GM12878 (cell line): ENCODE data around the gene S100A4. TPM values are rescaled to one million over a fixed set of nuclear protein-coding genes. Genes with fewer than 3 reads are reported as not detected.

ENCODE experiments used
- ATAC-seq: fragments of 200-7000 bp; cut with Tn5 transposase; 3 replicates; pipeline ENCODE4 v1.9.1; 2020; ENCODE audit warnings: mild to moderate bottlenecking, moderate library complexity
- BruUV-seq: library from RNA; stranded (reverse); fragments of 400-500 nt; replicated peaks from 2 replicates; lab custom pipeline; 2021; lab: Mats Ljungman, UMichigan
- CTCF ChIA-PET: fragments of 300-600 bp; sonication (Branson Sonifier 250); formaldehyde crosslinking; extraction: SDS; loops from one replicate; lab custom pipeline; 2021; ENCODE audit warnings: inconsistent platforms; lab: Yijun Ruan, JAX
- POLR2A ChIA-PET: fragments of 350-600 bp; formaldehyde crosslinking; extraction: SDS; loops from one replicate; lab custom pipeline; 2021; ENCODE audit warnings: inconsistent platforms; lab: Charles Lee
- RAD21 ChIA-PET: fragments of 300-600 bp; sonication (Branson Sonifier 250); formaldehyde crosslinking; loops from one replicate; lab custom pipeline; 2023; ENCODE audit warnings: antibody characterized with exemption; ENCODE audit not compliant: unreplicated experiment; lab: Charles Lee
- SMC1A ChIA-PET: fragments of 300-600 bp; sonication (Branson Sonifier 250); formaldehyde crosslinking; loops from one replicate; lab custom pipeline; 2023; ENCODE audit not compliant: unreplicated experiment, uncharacterized antibody; lab: Charles Lee
- DNase-seq: peaks from one replicate; pipeline ENCODE4 v3.0.0-alpha.2; 2011; ENCODE audit warnings: low read depth, low spot score
- FAIRE-seq: peaks from 3 replicates; lab custom pipeline; 2011; peaks lifted over from hg19 to GRCh38; lab: Jason Lieb, UNC
- H2AFZ ChIP-seq: 2 replicates; pipeline ENCODE4 v1.6.0; 2011; ENCODE audit warnings: low read depth, low read length, control low read depth; ENCODE audit not compliant: control insufficient read depth
- H3K27ac ChIP-seq: 2 replicates; pipeline ENCODE4 v1.5.1; 2011; ENCODE audit warnings: control low read depth; ENCODE audit not compliant: control insufficient read depth, insufficient read depth
- H3K27me3 ChIP-seq, 2 experiments: replicated peaks in 1 of 2; 2 replicates each; pipeline versions ENCODE4 v1.6.0 to v1.6.1; 2011; ENCODE audit warnings: low read length in 1 of 2; ENCODE audit not compliant: control insufficient read depth in 2 of 2, insufficient read depth in 2 of 2
- H3K36me3 ChIP-seq, 2 experiments: 2 replicates each; pipeline ENCODE4 v1.5.1; 2011; ENCODE audit warnings: low read length in 1 of 2; ENCODE audit not compliant: control insufficient read depth in 2 of 2, insufficient read depth in 2 of 2
- H3K4me1 ChIP-seq: 2 replicates; pipeline ENCODE4 v1.6.1; 2011; ENCODE audit warnings: mild to moderate bottlenecking, low read length, moderate library complexity, mixed read lengths; ENCODE audit not compliant: control insufficient read depth, insufficient read depth
- H3K4me2 ChIP-seq: 2 replicates; pipeline ENCODE4 v1.6.0; 2011; ENCODE audit warnings: control low read depth; ENCODE audit not compliant: control insufficient read depth, insufficient read depth
- H3K4me3 ChIP-seq: fragments of 200-600 bp; sonication (generic); 2 replicates; pipeline ENCODE4 v1.5.1; 2016
- H3K79me2 ChIP-seq: 2 replicates; pipeline ENCODE4 v1.6.0; 2011; ENCODE audit warnings: low read length; ENCODE audit not compliant: control insufficient read depth, insufficient read depth
- H3K9ac ChIP-seq: 2 replicates; pipeline ENCODE4 v1.8.0; 2011; ENCODE audit warnings: low read length, control low read depth, mixed read lengths; ENCODE audit not compliant: control insufficient read depth, insufficient read depth
- H3K9me3 ChIP-seq: replicated peaks from 3 replicates; pipeline ENCODE4 v1.5.1; 2011; ENCODE audit warnings: mild to moderate bottlenecking, low read length; ENCODE audit not compliant: control insufficient read depth, insufficient read depth
- H4K20me1 ChIP-seq: 2 replicates; pipeline ENCODE4 v1.6.0; 2011; ENCODE audit not compliant: control insufficient read depth, insufficient read depth
- CBX3 ChIP-seq: fragments of 200-600 bp; sonication (generic); IDR thresholded peaks from 2 replicates; pipeline ENCODE4 v1.6.1; 2016; ENCODE audit warnings: low read depth, borderline replicate concordance
- FOS ChIP-seq: IDR thresholded peaks from 3 replicates; pipeline ENCODE4 v1.6.1; 2011; ENCODE audit warnings: borderline replicate concordance; ENCODE audit not compliant: insufficient read length; ENCODE audit errors: extremely low read depth
- FOXM1 ChIP-seq: IDR thresholded peaks from 2 replicates; pipeline ENCODE4 v1.6.1; 2012; ENCODE audit warnings: low read depth, mild to moderate bottlenecking, inconsistent platforms, low read length, moderate library complexity
- POLR2A ChIP-seq: IDR thresholded peaks from 2 replicates; pipeline ENCODE4 v1.6.1; 2011; ENCODE audit warnings: low read depth, mild to moderate bottlenecking, low read length
- SIN3A ChIP-seq: IDR thresholded peaks from 2 replicates; pipeline ENCODE4 v1.6.1; 2012; ENCODE audit warnings: low read depth, low read length, improper control_type of control experiment
- SRF ChIP-seq, 2 experiments: IDR thresholded peaks; 2 replicates each; pipeline ENCODE4 v1.6.1; 2011; ENCODE audit warnings: low read depth in 2 of 2, low read length in 2 of 2, mild to moderate bottlenecking in 1 of 2, moderate library complexity in 1 of 2
- ZNF217 ChIP-seq: fragments of 450-650 bp; IDR thresholded peaks from 2 replicates; pipeline ENCODE4 v1.6.1; 2017; ENCODE audit warnings: antibody characterized with exemption, mild to moderate bottlenecking
- WGBS: methylation state at CpG from one replicate; pipeline ENCODE4 v1.1.6; 2016; ENCODE audit warnings: low lambda C conversion rate; ENCODE audit not compliant: insufficient replicate concordance, insufficient coverage; ENCODE audit errors: missing lambda C conversion rate; 5-methylcytosine and 5-hydroxymethylcytosine counted together
- in situ Hi-C: fragments of 300-500 bp; cut with MboI; formaldehyde crosslinking; loops from 9 replicates; pipeline ENCODE4 v1.14.3; 2018; ENCODE audit warnings: mixed read lengths
- intact Hi-C: fragments of 100-400 bp; cut with micrococcal nuclease; formaldehyde crosslinking; loops from one replicate; pipeline ENCODE4 v1.14.2; 2022; ENCODE audit not compliant: unreplicated experiment
- polyA plus RNA-seq, 11 experiments: library from polyadenylated mRNA; depleted of rRNA in 4 of 11; unstranded in 6 of 11; stranded (reverse) in 5 of 11; fragments of >200 nt; fragmentation: Nextera tagmentation in 4 of 11; fragmentation: Illumina TruSeq in 1 of 11; extraction: Ambion mirVana in 4 of 11; extraction: Trizol in 1 of 11; gene quantifications; 1 replicate in 1 of 11; 2 replicates in 10 of 11; pipeline versions ENCODE4 v1.2.1 to v1.2.3, GENCODE V29; 2011 to 2016; ENCODE audit warnings: inconsistent platforms in 2 of 11, missing spikeins in 2 of 11, low read depth in 1 of 11
- total RNA-seq, 4 experiments: library from RNA; depleted of rRNA in 3 of 4; stranded (reverse); fragments of >200 nt in 3 of 4; fragmentation: Illumina TruSeq in 1 of 4; extraction: Trizol in 1 of 4; gene quantifications; 2 replicates each; pipeline versions ENCODE4 v1.2.1 to v1.2.3, GENCODE V29; 2013 to 2021
- TF ChIP-seq, protein P1 (sequence below): IDR thresholded peaks from 2 replicates; pipeline ENCODE4 v1.6.1; 2011; ENCODE audit warnings: borderline replicate concordance, low read depth, mild to moderate bottlenecking, moderate library complexity, mixed read lengths, low read length; ENCODE audit not compliant: insufficient read depth; ENCODE audit errors: extremely low read length
- TF ChIP-seq, protein P2 (sequence below): fragments of 450-650 bp; IDR thresholded peaks from 2 replicates; pipeline ENCODE4 v1.6.1; 2018; ENCODE audit warnings: borderline replicate concordance, mild to moderate bottlenecking; ENCODE audit not compliant: partially characterized antibody
- TF ChIP-seq, protein P3 (sequence below): fragments of 150-350 bp; IDR thresholded peaks from 2 replicates; pipeline ENCODE4 v1.6.1; 2014; ENCODE audit warnings: mild to moderate bottlenecking, low read depth, low read length
- TF ChIP-seq, protein P4 (sequence below): fragments of 450-650 bp; conservative IDR thresholded peaks from 2 replicates; pipeline ENCODE4 v1.6.1; 2017; ENCODE audit warnings: mild to moderate bottlenecking, moderate library complexity

The S100A4 gene
- total and polyA plus RNA-seq, 10 of the 15 experiments (the other 5 are each of a cell fraction or from before 2014, with no cell fraction given), result 4.3 to 104 (median 27.3) TPM

DNA sequence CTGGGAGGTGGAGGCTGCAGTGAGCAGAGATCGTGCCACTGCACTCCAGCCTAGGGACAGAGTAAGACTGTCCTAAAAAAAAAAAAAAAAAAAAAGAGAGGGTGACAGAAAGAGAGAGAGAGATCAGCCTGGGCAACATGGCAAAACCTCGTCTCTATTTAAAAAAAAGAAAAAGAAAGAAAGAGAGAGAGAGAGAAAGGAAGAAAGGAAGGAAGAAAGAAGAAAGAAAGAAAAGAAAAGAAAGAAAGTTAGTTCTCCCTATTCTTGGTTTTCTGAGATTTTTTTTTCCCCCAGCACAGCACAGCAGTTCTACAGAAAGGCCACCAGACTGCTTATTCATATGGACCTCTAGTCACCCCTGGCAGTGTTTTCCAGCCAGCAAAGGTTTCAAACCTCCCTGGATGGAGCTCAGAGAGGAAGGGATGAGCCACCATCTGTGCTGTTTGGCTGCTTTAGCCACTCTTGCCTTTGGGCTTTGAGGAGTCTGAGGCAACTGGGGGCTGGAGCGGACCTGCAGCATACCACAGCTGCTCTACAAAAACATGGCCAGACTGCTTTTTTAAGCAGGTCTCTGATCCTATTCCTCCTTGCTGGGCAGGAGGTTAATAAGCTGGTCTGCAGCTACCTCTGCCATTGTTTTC is 20.4 kb downstream of the S100A4 start:
- ChIA-PET RAD21 (no interaction called here), SMC1A (interaction anchor here (0.7 to 1.3 kb wide), 4 partner anchors 10 to 94 kb away, joined by 3 to 4 read pairs (median 4); partner anchors contain the start of gene S100A6), CTCF (interaction anchor here (1.1 to 4.2 kb wide), 7 partner anchors 10 to 173 kb away, joined by 4 to 22 read pairs (median 5); no protein-coding TSS in a partner anchor), POLR2A (interaction anchor here (2.4 kb wide), 1 partner anchor 10 kb away, joined by 7 read pairs; the partner anchor contains the start of gene S100A6)
- no TSS peak for BruUV-seq
- no peak for FAIRE-seq
- Histone ChIP-seq H3K27me3 (0 out of 4 replicates have a peak, but pooled peaks cover 0 to 3% of the 10 kb centered on the region in 2 experiments), H3K79me2 (no peaks in the 10 kb centered on the region), H3K4me1 (no peaks in the 10 kb centered on the region), H3K9me3 (no peaks in the 10 kb centered on the region), H3K9ac (no peak overlapping the region), H3K27ac (no peak overlapping the region), H3K4me3 (no peak overlapping the region), H4K20me1 (no peaks in the 10 kb centered on the region), H3K4me2 (no peak overlapping the region), H3K36me3 (no peaks in the 10 kb centered on the region), H2AFZ (no peak overlapping the region)
- intact Hi-C loops, result no loop called here
- DNase-seq, result no peak
- WGBS, result 31% methylated on average over 3 of the region's 3 CpGs
- no peak for ATAC-seq
- in situ Hi-C loops, result no loop called here
- TF ChIP-seq, protein P1, sequence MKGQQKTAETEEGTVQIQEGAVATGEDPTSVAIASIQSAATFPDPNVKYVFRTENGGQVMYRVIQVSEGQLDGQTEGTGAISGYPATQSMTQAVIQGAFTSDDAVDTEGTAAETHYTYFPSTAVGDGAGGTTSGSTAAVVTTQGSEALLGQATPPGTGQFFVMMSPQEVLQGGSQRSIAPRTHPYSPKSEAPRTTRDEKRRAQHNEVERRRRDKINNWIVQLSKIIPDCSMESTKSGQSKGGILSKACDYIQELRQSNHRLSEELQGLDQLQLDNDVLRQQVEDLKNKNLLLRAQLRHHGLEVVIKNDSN, result no peak
- no peak for TF ChIP-seq SIN3A
- no peak for TF ChIP-seq CBX3
- TF ChIP-seq POLR2A, result no peak
- no peak for TF ChIP-seq FOXM1
- no peak for TF ChIP-seq SRF (IDR thresholded peaks at IDR 0.05; ENCODE audit: low read depth in 2 of 2, low read length in 2 of 2)
- TF ChIP-seq ZNF217, result no peak
- TF ChIP-seq, protein P2, sequence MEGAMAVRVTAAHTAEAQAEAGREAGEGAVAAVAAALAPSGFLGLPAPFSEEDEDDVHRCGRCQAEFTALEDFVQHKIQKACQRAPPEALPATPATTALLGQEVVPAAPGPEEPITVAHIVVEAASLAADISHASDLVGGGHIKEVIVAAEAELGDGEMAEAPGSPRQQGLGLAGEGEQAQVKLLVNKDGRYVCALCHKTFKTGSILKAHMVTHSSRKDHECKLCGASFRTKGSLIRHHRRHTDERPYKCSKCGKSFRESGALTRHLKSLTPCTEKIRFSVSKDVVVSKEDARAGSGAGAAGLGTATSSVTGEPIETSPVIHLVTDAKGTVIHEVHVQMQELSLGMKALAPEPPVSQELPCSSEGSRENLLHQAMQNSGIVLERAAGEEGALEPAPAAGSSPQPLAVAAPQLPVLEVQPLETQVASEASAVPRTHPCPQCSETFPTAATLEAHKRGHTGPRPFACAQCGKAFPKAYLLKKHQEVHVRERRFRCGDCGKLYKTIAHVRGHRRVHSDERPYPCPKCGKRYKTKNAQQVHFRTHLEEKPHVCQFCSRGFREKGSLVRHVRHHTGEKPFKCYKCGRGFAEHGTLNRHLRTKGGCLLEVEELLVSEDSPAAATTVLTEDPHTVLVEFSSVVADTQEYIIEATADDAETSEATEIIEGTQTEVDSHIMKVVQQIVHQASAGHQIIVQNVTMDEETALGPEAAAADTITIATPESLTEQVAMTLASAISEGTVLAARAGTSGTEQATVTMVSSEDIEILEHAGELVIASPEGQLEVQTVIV, result no peak
- TF ChIP-seq, protein P3, sequence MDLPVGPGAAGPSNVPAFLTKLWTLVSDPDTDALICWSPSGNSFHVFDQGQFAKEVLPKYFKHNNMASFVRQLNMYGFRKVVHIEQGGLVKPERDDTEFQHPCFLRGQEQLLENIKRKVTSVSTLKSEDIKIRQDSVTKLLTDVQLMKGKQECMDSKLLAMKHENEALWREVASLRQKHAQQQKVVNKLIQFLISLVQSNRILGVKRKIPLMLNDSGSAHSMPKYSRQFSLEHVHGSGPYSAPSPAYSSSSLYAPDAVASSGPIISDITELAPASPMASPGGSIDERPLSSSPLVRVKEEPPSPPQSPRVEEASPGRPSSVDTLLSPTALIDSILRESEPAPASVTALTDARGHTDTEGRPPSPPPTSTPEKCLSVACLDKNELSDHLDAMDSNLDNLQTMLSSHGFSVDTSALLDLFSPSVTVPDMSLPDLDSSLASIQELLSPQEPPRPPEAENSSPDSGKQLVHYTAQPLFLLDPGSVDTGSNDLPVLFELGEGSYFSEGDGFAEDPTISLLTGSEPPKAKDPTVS, result no peak
- no peak for TF ChIP-seq FOS
- TF ChIP-seq, protein P4, sequence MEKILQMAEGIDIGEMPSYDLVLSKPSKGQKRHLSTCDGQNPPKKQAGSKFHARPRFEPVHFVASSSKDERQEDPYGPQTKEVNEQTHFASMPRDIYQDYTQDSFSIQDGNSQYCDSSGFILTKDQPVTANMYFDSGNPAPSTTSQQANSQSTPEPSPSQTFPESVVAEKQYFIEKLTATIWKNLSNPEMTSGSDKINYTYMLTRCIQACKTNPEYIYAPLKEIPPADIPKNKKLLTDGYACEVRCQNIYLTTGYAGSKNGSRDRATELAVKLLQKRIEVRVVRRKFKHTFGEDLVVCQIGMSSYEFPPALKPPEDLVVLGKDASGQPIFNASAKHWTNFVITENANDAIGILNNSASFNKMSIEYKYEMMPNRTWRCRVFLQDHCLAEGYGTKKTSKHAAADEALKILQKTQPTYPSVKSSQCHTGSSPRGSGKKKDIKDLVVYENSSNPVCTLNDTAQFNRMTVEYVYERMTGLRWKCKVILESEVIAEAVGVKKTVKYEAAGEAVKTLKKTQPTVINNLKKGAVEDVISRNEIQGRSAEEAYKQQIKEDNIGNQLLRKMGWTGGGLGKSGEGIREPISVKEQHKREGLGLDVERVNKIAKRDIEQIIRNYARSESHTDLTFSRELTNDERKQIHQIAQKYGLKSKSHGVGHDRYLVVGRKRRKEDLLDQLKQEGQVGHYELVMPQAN, result no peak
